Measurements from ENCODE around the gene KAT7. TPM values are rescaled to one million over a fixed set of nuclear protein-coding genes. Genes with fewer than 3 reads are reported as not detected.

KAT7 gene
- total and polyA plus RNA-seq, 2 experiments from 2014 or later, result 31.0 to 187 TPM

- Mint-ChIP-seq H3K4me3 (no peak overlapping the region), H3K27ac (no peak overlapping the region), H3K4me1 (peaks cover 6% of the 10 kb centered on the region), H3K36me3 (ENCODE audit: low read depth) (no peaks in the 10 kb centered on the region), H3K27me3 (ENCODE audit: insufficient read depth, low read depth, poor library complexity) (peaks cover 11% of the 10 kb centered on the region), H3K9me3 (no peaks in the 10 kb centered on the region; the same call in 2 of the 3 replicates)
- 0 out of 2 replicates have a peak overlapping the region, but pooled peaks have one; percentile 14 for H3K27ac ChIP-seq (ENCODE audit: low read depth)
- H3K36me3 ChIP-seq (ENCODE audit: insufficient read depth), result no peaks in the 10 kb centered on the region
- H3K9me2 ChIP-seq (ENCODE audit: insufficient read depth), result no peaks in the 10 kb centered on the region
- ATAC-seq (no peak), DNase-seq (ENCODE audit: low spot score) (no peak)
- no peaks in the 10 kb centered on the region for H3F3A ChIP-seq (replicated peaks; ENCODE audit: low read depth)
- H4K20me1 ChIP-seq (replicated peaks; ENCODE audit: insufficient read depth), result no peaks in the 10 kb centered on the region
- H3K4me2 ChIP-seq, result no peak overlapping the region
- H3K79me2 ChIP-seq (replicated peaks; ENCODE audit: insufficient read depth), result no peaks in the 10 kb centered on the region
- H3K4me3 ChIP-seq, result no peak overlapping the region
- H3K4me1 ChIP-seq (ENCODE audit: insufficient read depth), result no peaks in the 10 kb centered on the region
- TF ChIP-seq POLR2AphosphoS5 (IDR thresholded peaks at IDR 0.05; ENCODE audit: low read depth) (no peak), REST (IDR thresholded peaks at IDR 0.05; ENCODE audit: unreplicated experiment) (no peak), ZNF462 (CRISPR knock-in tag; IDR thresholded peaks at IDR 0.05) (no peak), NANOG (IDR thresholded peaks at IDR 0.05; ENCODE audit: borderline replicate concordance) (no peak), CTCF (conservative IDR thresholded peaks at IDR 0.05; ENCODE audit: low read depth in 2 of 2) (no peak), JUNB (IDR thresholded peaks at IDR 0.05; ENCODE audit: unreplicated experiment) (no peak), ETS1 (IDR thresholded peaks at IDR 0.05) (no peak), STAT1 (IDR thresholded peaks at IDR 0.05; ENCODE audit: unreplicated experiment) (no peak), CREB1 (CRISPR knock-in tag; IDR thresholded peaks at IDR 0.05; ENCODE audit: low read depth) (no peak), ZNF114 (CRISPR knock-in tag; IDR thresholded peaks at IDR 0.05) (no peak), EZH2 (IDR thresholded peaks at IDR 0.05; ENCODE audit: low read depth, unreplicated experiment) (no peak), ZNF331 (CRISPR knock-in tag; IDR thresholded peaks at IDR 0.05; ENCODE audit: low read depth) (no peak), EZH2phosphoT487 (IDR thresholded peaks at IDR 0.05; ENCODE audit: unreplicated experiment) (no peak)
- no peaks in the 10 kb centered on the region for H3K27me3 ChIP-seq (ENCODE audit: insufficient read depth)
- no peak overlapping the region for H2AFZ ChIP-seq
These were observed 11.8 kb upstream of the KAT7 start for GRCh38 chr17:49776551-49777300.
